ENCODE data around the gene WDR70.
"Not testable (repeated sequence)": the region's sequence is repeated elsewhere in the genome, so short reads cannot be mapped to it uniquely, and the experiment has no call there.

WDR70 gene

GRCh38 chr5:37501152-37501551 lies 122.0 kb downstream of the WDR70 start:
- Histone ChIP-seq H3K36me3 (peaks cover 0 to 6% (median 6%) of the 10 kb centered on the region in 3 donors), H3K4me3 (no peak overlapping the region), H3K9me3 (no peaks in the 10 kb centered on the region), H3K27ac (no peak overlapping the region), H3K4me1 (peaks cover 0 to 11% (median 4%) of the 10 kb centered on the region in 4 donors), H3K27me3 (no peaks in the 10 kb centered on the region)
- TF ChIP-seq CTCF (IDR thresholded peaks at IDR 0.05) = no peak
- no peak for DNase-seq
- intact Hi-C loops (cut with DNase I; ENCODE audit: low total_unique reads) = no loop called here

- Histone ChIP-seq H3K27ac (no peak overlapping the region), H3K9me3 (no peaks in the 10 kb centered on the region), H3K27me3 (no peaks in the 10 kb centered on the region), H3K4me3 (no peak overlapping the region), H3K4me1 (peaks cover 0 to 10% (median 4%) of the 10 kb centered on the region in 4 donors), H3K36me3 (peaks cover 0 to 6% (median 0%) of the 10 kb centered on the region in 3 donors)
- DNase-seq = no peak
- no peak for TF ChIP-seq CTCF (IDR thresholded peaks at IDR 0.05)
- intact Hi-C loops (cut with DNase I; ENCODE audit: low total_unique reads) = no loop called here
Observed at GRCh38 chr5:37506241-37506640, 127.1 kb downstream of the WDR70 start.

- no peak for DNase-seq
Observed at GRCh38 chr5:37506722-37507121, 127.6 kb downstream of the WDR70 start.

GRCh38 chr5:37511646-37512045 lies 132.5 kb downstream of the WDR70 start:
- intact Hi-C loops (cut with DNase I; ENCODE audit: low total_unique reads) = no loop called here
- H3K27me3 ChIP-seq = no peaks in the 10 kb centered on the region
- peaks cover 0 to 5% (median 2%) of the 10 kb centered on the region in 3 donors for H3K36me3 ChIP-seq
- DNase-seq = no peak
- no peak overlapping the region for H3K27ac ChIP-seq
- H3K4me1 ChIP-seq = no peaks in the 10 kb centered on the region
- no peaks in the 10 kb centered on the region for H3K9me3 ChIP-seq
- TF ChIP-seq CTCF (IDR thresholded peaks at IDR 0.05) = no peak
- no peak overlapping the region for H3K4me3 ChIP-seq

More at GRCh38 chr5:37506722-37507121, 127.6 kb downstream of the WDR70 start:
- H3K4me1 ChIP-seq = peaks cover 0 to 5% (median 0%) of the 10 kb centered on the region in 4 donors
- H3K4me3 ChIP-seq = no peak overlapping the region
- no peak for TF ChIP-seq CTCF (IDR thresholded peaks at IDR 0.05)
- intact Hi-C loops (cut with DNase I; ENCODE audit: low total_unique reads) = no loop called here
- H3K9me3 ChIP-seq = no peaks in the 10 kb centered on the region
- peaks cover 0 to 6% (median 0%) of the 10 kb centered on the region in 3 donors for H3K36me3 ChIP-seq
- no peak overlapping the region for H3K27ac ChIP-seq
- H3K27me3 ChIP-seq = no peaks in the 10 kb centered on the region

- Histone ChIP-seq H3K27ac (no peak overlapping the region), H3K27me3 (no peaks in the 10 kb centered on the region), H3K4me3 (no peak overlapping the region), H3K9me3 (no peaks in the 10 kb centered on the region), H3K4me1 (no peaks in the 10 kb centered on the region), H3K36me3 (peaks cover 15 to 23% (median 18%) of the 10 kb centered on the region in 3 donors)
- DNase-seq = no peak
- intact Hi-C loops (cut with DNase I; ENCODE audit: low total_unique reads) = no loop called here
- no peak for TF ChIP-seq CTCF (IDR thresholded peaks at IDR 0.05)
Observed at GRCh38 chr5:37514946-37515345, 135.8 kb downstream of the WDR70 start.

- DNase-seq = no peak
- Histone ChIP-seq H3K36me3 (peaks cover 15 to 23% (median 18%) of the 10 kb centered on the region in 3 donors), H3K4me3 (no peak overlapping the region), H3K9me3 (no peaks in the 10 kb centered on the region), H3K27me3 (no peaks in the 10 kb centered on the region), H3K27ac (no peak overlapping the region), H3K4me1 (no peaks in the 10 kb centered on the region)
- intact Hi-C loops (cut with DNase I; ENCODE audit: low total_unique reads) = no loop called here
- no peak for TF ChIP-seq CTCF (IDR thresholded peaks at IDR 0.05)
Observed at GRCh38 chr5:37517686-37518085, 138.6 kb downstream of the WDR70 start.

GRCh38 chr5:37518356-37518755 lies 139.2 kb downstream of the WDR70 start:
- peaks cover 15 to 27% (median 18%) of the 10 kb centered on the region in 3 donors for H3K36me3 ChIP-seq
- DNase-seq; intact Hi-C loops (cut with DNase I; ENCODE audit: low total_unique reads): not testable (repeated sequence)

More at GRCh38 chr5:37518356-37518755, 139.2 kb downstream of the WDR70 start:
- H3K9me3 ChIP-seq, H3K4me3 ChIP-seq, H3K27ac ChIP-seq, H3K27me3 ChIP-seq, H3K4me1 ChIP-seq: not testable (repeated sequence)
